Stimulated activated CD4-positive, alpha-beta T cell treated with anti-CD3 and anti-CD28 coated beads, Interleukin-1b, Interleukin-23, amount 100 ng/mL, for 48 hours (primary cell): ENCODE results near the gene ZNF438.
"Not testable (repeated sequence)": the region's sequence is repeated elsewhere in the genome, so short reads cannot be mapped to it uniquely, and the experiment has no call there.

Source experiments
- DNase-seq: peaks from one replicate; pipeline ENCODE4 v3.0.0-alpha.2; 2020

Gene ZNF438

DNA sequence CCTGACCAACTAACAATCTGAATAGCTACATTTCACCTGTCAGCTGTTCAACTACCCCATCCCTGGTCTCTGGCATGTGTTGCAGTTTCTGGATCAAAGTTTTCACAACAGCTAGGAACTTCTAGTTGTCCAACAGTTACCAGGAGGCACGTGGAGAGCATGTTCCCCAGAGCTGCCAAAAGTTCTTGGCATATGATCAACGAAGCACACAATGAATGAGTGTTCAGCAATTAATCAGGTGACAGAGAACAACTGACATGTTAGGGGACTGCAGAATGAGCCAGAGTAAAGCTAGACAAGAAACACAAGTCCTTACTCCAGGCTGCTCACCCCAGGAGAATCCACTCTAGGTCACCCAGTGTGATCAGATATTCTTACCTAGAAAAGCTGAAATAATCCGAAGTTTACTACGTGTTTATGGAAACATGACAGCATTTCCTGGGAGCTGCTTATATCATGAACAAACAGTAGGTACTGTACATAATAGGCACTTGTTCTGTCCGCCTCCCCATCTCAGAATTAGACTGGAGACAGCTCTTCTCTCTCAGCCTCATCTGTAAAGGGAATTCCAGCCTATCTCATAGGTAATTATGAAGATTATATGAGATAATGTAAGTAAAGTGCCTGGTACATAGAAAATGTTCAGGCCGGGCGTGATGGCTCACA lies 50.6 kb downstream of the ZNF438 start:
- DNase-seq = no peak

DNA sequence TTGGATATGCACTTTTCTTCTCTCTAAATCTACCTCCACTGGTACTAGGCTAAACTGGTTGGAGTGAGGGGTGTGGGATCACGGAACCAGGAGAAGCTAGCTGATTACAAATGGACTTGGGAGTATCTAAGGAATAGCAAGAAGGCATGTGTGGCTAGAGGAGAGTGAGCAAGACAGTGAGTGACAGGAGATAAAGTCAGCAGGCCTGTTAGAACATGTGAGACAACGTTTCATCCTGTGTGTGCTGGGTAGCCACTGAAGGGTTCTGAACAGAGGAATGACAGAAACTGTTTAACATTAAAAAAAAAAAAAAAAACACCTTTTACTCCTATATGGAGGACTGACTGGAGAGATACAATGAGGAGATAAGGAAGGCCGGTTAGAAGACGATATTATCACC lies 51.7 kb downstream of the ZNF438 start:
- no peak for DNase-seq

DNA sequence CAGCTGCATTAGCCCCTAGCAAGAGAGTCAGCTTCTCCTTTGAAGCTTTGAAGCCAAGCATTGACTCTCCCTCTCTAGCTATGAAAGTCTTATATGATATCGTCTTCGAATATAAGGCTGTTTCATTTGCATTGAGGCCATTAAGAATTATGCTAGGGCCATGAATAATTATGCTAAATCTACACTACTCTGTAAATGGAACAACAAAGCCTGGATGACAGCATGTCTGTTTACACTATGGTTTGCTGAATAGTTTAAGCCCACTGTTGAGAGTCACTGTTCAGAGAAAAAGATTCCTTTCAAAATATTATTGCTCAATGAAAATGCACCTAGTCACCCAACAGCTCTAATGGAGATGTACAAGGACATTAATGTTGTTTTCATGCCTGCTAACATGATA lies 52.8 kb downstream of the ZNF438 start:
- DNase-seq = no peak

DNA sequence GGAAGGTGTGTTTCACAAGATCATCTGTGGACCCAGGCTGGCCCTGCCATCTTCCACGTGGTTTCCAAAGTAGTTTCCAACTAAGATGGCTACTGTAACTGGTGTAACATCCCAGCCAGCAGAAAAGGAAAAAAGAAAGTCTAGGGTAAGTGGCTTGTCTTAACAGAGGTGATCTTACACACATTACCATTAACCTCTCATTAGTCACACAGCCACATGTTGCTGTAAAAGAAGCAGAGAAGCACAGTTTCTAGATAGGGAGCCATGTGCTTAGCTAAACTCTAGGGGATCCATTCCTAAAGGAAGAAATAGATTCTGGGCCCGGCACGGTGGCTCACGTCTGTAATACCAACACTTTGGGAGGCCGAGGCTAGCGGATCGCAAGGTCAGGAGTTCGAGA lies 54.3 kb downstream of the ZNF438 start:
- no peak for DNase-seq

DNA sequence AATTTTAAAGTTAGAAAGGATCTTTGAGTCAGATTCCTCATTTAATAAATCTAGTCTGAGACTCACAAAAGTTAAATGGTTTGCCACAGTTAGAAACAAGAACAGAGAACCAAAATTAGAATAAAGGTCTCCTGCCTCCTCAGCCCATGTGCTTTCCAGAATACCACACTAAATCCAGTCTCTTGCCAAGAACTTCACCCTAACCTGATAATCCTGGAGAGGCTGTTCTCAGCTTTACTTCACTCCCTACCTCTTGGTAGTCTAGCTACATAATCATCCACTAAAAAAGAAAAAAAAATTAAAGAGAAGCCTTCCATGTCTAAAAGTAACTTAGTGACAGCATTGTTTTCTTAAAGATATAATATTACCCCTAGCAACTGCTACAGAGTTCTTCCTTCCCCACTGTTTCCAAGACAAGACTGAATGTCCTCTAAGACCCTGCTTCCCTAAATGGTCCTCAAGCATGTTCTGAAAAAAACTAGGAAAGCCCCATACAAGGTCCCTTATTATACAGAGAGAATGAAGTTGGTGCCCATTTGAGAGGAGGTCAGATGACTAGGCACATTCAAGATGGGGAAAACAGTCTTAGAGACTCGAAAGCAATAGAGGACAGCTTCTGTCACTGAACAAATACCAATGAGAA lies 56.8 kb downstream of the ZNF438 start:
- DNase-seq = no peak

DNA sequence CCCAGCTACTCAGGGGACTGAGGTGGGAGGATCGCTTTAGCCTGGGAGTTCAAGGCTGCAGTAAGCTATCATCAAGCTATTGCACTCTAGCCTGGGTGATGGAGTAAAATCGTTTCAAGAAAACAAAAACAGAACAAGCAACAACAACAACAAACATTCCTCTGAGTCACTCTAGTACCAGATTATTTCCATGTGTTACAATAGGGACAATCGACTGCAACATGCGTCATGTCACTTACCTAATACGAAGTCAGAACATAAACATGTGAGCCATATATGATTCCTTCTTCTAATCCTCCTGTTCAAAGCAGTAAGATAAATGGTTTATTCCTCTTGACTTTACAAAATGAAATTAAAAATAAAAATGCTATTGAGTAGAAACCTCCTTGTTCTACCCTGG lies 57.3 kb downstream of the ZNF438 start:
- no peak for DNase-seq

DNA sequence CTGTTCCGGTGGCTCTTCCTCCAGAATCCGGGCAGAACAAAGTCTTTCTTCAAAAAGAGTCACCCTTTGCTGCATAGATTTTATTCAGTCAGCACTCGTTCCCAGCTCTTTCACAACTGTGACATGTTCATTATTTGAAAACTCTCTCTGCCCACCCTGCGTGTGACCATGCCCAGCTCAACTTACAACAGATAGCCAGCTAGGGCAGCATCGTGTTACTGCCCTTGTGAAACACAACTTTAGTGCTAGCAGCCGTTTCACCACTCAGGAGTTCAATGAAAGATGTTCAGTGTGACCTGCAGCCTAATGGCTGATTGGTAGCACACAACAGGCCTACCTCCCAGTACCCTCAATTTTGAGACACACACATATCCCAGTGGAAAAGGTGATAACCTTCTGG lies 57.9 kb downstream of the ZNF438 start:
- DNase-seq = no peak

DNA sequence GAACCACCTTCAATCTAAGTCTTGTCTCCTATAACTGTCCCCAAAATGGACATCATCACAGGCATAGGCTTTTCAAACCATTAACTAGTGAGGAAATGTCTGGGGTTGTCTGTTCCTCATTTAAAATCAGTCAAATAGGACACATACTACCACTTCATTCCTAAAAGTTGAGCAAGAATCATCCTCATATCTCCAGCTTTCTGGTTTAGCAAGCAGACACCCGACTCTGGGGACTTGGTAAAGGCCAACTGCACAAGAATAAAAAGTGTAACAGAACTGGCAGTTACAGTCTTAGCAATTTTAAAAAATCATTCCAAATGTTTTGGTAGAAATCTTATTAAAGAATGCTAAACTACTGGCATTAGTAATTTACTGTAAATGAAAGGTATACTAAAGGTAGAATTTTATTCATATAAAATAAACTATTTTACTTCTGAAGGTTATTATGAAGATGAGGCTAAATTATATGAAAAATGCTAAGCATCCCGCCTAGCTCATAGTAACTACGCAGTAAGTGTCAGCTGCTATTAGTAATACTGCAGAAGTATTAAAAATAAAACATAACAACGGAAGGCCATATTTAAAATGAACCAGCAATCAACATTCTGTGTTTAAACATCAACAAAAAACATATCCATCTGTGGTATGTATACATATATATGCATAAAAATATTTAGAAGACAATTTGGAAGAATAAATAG lies 60.8 kb downstream of the ZNF438 start:
- DNase-seq = no peak

DNA sequence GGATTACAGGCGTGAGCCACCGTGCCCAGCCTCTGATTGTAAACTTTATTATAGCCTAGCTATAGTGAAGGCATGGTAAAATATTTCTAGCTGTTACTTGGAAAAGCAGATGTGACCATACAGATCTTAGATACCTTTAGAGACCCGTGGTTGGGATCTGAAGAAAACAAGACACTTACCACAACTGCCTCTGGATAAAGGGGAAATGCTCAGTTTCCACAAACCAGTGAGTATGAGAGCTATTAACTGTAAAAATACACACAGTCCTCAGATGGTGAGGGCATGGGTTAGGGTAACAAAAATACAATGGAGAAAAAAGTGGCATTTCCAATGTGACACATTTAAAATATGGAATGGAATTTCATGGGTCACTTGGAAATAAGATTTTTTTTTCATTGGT lies 63.0 kb downstream of the ZNF438 start:
- no peak for DNase-seq

DNA sequence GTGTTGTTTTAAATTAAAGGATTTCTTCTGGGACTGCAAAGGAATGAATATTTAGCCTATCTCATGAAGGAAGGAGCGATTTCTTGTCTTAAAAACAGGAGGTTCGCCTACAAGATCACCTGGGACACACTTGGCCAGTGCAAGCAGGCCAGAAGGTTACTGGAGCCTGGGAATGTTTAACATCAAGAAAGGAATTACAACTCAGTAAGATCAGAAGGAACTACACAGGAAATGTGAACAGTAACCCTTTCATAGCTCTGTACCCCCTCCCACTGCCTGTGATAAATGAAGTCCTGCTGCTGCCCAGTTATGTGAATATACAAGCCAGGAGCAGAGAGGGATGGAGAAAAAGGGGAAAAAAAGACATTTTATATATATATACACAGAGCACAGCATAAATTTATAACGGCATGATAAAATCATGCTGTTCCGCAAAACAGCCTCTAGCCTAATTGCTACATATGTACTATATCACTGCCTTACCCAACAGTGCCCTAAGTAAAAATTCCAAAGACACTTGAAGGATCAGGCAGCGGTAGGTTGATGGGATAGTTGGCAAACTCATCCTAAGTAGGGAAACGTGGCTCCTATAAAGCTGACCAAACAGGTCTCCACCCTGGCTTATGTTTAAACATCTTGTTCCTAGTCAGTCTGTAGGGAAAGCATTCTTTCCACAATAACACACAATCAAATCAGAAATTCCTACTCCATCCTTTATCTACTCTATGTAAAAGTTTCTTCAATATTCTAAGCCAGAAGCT lies 63.8 kb downstream of the ZNF438 start:
- DNase-seq = no peak

DNA sequence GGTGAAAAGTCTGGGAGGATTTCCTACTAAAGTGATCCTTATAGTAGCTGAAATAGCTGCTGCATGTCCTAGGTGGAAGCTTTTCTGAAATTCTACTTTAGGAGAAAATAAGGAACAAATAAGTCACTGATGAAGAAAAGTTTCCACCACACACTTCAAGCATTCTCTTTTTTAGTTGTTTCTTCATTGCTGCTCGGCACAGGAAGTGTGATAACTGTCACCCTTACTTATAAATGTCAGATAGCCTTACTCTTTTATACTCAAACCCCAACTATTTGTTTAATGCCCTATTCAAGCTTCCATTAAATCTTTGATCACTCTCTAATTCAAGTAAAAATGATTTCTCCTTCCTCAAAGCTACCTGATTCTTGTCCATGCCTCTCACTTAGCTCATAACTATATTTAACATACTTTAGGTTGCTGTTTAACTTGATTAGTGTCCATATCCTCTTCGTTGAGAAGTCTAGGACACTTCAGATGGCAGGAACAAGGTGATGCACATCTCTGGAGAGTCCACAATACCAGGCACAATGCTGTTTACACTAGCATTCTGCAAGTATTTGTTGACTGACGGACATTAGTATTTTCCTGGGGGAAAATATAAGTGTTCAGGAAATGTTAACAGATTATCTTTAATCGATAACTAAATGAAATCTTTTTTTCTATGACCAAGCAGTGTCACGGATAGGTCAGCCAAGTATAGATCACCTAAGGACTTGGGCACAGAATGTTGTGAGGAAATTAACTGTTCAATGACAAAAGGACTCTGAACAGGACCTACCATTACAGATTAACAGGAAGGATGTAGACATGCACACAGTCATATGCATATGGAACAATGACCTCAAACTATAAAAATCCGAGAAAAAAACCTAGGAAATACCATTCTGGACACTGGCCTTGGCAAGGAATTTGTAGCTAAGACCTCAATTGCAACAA lies 67.4 kb downstream of the ZNF438 start:
- no peak for DNase-seq

DNA sequence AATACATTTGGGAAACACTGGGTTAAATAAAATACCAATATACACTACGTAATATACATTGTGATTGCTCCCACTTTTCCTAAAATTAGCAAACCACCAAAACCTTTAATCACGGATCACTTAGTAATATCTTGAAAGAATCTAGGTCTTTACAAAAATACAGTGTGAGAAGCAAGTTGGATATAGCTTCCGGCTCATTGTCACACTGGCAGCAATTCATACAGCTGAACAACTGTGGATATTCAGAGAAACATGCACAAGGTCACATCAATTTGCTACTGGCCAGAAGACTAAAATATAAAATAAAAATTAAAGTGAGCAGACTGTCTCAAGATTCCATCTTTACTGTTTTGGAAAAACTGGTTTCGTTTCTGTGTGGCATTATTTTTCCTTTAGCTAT lies 69.1 kb downstream of the ZNF438 start:
- DNase-seq = no peak

DNA sequence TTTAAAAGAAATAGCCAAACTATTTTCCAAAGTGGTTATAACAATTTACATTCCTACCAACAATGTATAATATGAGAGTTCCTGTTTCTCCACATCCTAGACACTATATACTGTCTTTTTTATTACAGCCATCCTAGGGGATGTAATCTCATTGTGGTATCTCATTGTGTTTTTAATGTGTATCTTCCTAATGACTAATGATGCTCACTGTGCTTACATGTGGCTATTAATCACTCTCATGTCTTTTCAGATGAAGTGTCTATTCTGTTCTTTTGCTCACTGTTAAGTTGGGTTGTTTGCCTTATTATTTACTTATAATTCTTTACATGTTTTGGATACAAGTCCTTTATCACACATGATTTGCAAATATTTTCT lies 71.8 kb downstream of the ZNF438 start:
- DNase-seq = no peak

DNA sequence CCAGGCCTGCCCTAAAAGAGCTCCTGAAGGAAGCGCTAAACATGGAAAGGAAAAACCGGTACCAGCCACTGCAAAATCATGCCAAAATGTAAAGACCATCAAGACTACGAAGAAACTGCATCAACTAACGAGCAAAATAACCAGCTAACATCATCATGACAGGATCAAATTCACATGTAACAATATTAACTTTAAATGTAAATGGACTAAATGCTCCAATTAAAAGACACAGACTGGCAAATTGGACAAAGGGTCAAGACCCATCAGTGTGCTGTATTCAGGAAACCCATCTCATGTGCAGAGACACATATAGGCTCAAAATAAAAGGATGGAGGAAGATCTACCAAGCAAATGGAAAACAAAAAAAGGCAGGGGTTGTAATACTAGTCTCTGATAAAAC lies 82.4 kb downstream of the ZNF438 start:
- DNase-seq = not testable (repeated sequence)

DNA sequence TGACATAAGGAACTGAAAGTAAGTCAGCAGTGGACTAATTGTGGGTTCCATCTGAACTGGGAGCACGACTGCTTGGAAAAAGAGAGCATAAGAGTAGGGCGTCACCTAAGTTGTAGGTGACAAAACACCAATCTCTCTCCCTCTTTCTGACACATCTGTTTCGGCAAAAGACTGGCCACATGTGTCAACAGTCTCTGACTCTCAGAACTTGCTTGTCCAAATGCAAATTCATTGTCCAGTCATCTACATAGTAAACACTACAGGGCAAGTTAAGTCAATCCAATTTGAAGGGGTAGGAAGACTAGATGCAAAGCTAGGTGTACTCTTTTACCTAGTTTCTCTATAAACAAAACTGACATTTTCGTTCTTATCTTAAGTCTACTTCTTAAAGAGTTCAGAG lies 87.7 kb downstream of the ZNF438 start:
- DNase-seq = no peak

DNA sequence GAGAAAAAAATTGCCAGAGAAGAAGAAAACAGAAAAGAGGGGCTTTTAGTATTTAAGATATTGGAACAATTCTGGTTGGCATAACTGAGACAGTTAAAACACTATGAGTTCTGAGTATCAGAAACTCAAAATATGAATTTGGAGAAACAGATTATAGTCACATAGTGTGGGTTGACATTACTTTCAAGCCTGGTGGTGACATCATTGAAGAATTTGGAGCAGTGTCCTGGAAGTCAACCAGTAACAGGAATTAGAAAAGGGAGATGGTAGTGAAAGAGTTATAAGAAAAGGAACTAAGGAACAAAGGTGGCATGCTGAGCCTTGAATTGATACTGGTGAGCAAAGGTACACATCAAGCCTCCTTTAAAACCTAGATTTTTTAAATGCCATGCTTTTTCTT lies 88.2 kb downstream of the ZNF438 start:
- DNase-seq = no peak

DNA sequence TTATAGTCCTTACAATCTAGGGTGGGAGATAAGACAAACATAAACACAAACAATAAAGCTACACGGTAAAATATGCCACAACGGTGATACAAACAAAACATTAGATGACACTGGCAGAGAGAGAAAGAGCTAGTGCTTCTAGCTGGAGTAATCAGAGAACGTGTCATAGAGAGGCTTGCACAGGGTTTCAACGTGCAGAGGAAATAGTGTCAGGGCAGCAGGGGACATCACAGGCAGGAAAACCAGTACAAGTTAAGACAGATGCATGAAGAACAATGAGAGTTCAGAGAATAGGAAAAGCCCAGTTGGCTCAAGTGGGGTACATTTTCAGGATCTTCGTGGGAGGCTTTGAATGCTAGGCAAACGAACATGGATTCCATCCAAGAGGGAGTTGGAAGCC lies 91.4 kb downstream of the ZNF438 start:
- DNase-seq = no peak

DNA sequence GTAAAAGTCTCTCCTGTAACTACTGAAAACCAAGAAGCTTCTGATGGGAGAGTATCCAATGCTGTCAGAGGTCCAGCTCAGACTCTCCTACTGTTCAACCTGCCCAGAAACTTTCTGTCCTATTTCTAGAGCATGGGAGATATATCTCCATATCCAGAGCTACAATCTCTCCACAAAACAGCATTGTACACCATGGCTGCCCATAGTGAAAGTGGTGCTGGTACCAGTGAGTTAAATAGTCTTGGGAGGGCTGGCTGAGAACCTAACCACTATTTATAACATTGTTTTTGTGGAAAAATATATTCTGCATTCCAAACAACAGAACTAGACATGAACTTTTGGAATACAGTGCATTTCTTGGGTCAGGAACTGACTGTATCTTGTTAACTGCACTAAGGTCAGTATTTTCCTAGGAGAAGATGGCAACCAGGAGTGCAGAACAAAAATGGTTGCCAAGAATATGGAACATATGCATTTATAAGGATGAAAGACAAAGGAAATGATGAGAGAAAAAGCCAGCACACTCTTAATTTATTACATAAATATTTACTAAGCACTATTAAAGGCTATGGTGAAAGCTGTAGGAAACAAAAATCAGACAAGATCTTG lies 91.9 kb downstream of the ZNF438 start:
- DNase-seq = no peak

DNA sequence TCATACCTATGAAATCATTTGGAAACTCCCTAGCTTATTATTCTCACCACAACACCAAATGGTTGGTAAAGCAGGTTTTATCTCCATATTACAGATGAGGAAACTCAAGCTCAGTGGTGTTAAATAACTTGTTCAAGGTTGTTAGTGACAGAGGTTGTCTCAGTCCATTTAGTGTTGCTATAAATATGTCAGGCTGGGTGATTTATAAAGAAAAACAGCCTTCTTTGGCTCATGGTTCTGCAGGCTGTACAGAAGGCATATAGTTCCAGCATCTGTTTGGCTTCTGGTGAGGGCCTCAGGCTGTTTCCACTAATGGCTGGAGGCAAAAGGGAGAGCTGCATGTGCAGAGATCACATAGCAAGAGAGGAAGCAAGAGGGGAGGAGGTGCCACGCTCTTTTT lies 96.6 kb downstream of the ZNF438 start:
- no peak for DNase-seq

DNA sequence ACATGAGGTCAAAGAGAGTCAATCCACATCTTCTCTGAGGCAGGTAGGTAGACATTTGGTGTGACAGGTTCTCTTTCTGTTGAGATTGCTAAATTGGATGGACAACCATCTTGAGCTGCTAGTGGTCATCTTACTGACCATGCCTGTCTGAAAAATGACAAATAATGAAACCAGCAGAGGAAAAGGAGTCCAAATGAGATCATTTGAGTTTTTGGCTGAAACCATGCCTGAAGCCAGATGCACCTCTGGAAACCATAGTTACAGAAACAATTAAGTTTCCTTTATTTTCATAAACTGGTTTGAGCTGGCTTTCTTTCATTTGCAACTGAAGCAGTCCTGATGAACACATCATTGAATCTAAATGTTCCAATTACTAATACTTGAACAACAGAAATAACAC lies 100.6 kb downstream of the ZNF438 start:
- DNase-seq = no peak

DNA sequence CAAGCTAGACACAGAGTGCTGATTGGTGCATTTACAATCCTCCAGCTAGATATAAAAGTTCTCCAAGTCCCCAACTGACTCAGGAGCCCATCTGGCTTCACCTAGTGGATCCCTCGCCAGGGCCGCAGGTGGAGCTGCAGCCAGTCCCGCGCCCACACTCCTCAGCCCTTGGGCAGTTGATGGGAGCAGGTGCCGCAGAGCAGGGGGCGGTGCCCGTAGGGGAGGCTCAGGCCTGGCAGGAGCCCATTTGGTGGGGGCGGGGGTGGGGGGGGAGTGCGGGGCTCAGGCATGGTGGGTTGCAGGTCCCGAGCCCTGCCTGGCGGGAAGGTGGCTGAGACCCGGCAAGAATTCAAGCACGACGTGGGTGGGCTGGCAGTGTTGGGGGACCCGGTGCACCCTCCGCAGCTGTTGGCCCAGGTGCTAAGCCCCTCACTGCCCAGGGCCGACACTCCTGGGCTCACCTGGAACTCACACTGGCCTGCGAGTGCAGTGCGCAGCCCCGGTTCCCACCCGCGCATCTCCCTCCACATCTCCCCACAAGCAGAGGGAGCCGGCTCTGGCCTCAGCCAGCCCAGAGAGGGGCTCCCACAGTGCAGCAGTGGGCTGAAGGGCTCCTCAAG lies 101.7 kb downstream of the ZNF438 start:
- no peak for DNase-seq

DNA sequence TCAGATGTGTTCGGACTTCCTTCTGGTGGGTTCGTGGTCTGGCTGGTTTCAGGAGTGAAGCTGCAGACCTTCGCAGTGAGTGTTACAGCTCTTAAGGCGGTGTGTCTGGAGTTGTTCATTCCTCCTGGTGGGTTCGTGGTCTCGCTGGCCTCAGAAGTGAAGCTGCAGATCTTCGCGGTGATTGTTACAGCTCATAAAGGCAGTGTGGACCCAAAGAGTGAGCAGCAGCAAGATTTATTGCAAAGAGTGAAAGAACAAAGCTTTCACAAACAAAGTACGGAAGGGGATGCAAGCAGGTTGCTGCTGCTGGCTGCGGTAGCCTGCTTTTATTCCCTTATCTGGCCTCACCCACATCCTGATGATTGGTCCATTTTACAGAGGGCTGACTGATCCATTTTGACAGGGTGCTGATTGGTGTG lies 102.3 kb downstream of the ZNF438 start:
- DNase-seq = not testable (repeated sequence)
